Keratinocyte (primary cell): ENCODE data around the gene DSTN. TPM values are rescaled to one million over a fixed set of nuclear protein-coding genes. Genes with fewer than 3 reads are reported as not detected.

Experiments
- DNase-seq: peaks from one replicate; pipeline ENCODE4 v3.0.0-alpha.2; 2011; ENCODE audit warnings: low read depth, missing footprints, low spot score
- FAIRE-seq: peaks from 2 replicates; lab custom pipeline; 2011; peaks lifted over from hg19 to GRCh38; lab: Jason Lieb, UNC
- H2AFZ ChIP-seq: 2 replicates; pipeline ENCODE4 v1.6.0; 2012; ENCODE audit warnings: low read length, control low read depth, inconsistent platforms; ENCODE audit not compliant: control insufficient read depth
- H3K27ac ChIP-seq: 2 replicates; pipeline ENCODE4 v1.5.1; 2011; ENCODE audit warnings: low read length; ENCODE audit not compliant: control insufficient read depth, insufficient read depth
- H3K27me3 ChIP-seq: 3 replicates; pipeline ENCODE4 v1.6.0; 2011; ENCODE audit warnings: low read length; ENCODE audit not compliant: control insufficient read depth, insufficient read depth; ENCODE audit errors: extremely low read depth
- H3K36me3 ChIP-seq, 2 experiments: 2 replicates in 1 of 2; 3 replicates in 1 of 2; pipeline ENCODE4 v1.5.1; 2011; ENCODE audit warnings: low read length in 2 of 2, mild to moderate bottlenecking in 1 of 2; ENCODE audit not compliant: control insufficient read depth in 2 of 2, insufficient read depth in 2 of 2; ENCODE audit errors: extremely low read depth in 1 of 2
- H3K4me1 ChIP-seq: 3 replicates; pipeline ENCODE4 v1.5.1; 2011; ENCODE audit warnings: low read length; ENCODE audit not compliant: control insufficient read depth, insufficient read depth; ENCODE audit errors: extremely low read depth
- H3K4me2 ChIP-seq: 3 replicates; pipeline ENCODE4 v1.6.0; 2011; ENCODE audit warnings: low read depth, low read length; ENCODE audit not compliant: control insufficient read depth, insufficient read depth; ENCODE audit errors: extremely low read depth
- H3K4me3 ChIP-seq, 3 experiments: fragments of 200-600 bp in 1 of 3; sonication (generic) in 1 of 3; 2 replicates in 2 of 3; 3 replicates in 1 of 3; pipeline ENCODE4 v1.5.1; 2011 to 2016; ENCODE audit warnings: low read length in 3 of 3, mild to moderate bottlenecking in 3 of 3, control low read depth in 2 of 3, inconsistent platforms in 1 of 3, low read depth in 1 of 3, mixed read lengths in 1 of 3, mixed run types in 1 of 3, moderate library complexity in 1 of 3; ENCODE audit not compliant: control insufficient read depth in 2 of 3, insufficient read depth in 2 of 3; ENCODE audit errors: extremely low read depth in 1 of 3
- H3K79me2 ChIP-seq: 2 replicates; pipeline ENCODE4 v1.6.0; 2012; ENCODE audit warnings: low read length; ENCODE audit not compliant: control insufficient read depth, insufficient read depth
- H3K9ac ChIP-seq: 3 replicates; pipeline ENCODE4 v1.6.0; 2011; ENCODE audit warnings: low read length; ENCODE audit not compliant: control insufficient read depth, insufficient read depth; ENCODE audit errors: extremely low read depth
- H3K9me1 ChIP-seq: 3 replicates; pipeline ENCODE4 v1.6.0; 2011; ENCODE audit warnings: low read length; ENCODE audit not compliant: control insufficient read depth, insufficient read depth; ENCODE audit errors: extremely low read depth
- H3K9me3 ChIP-seq: 2 replicates; pipeline ENCODE4 v1.5.1; 2012; ENCODE audit warnings: low read depth, low read length; ENCODE audit not compliant: control insufficient read depth
- H4K20me1 ChIP-seq: 3 replicates; pipeline ENCODE4 v1.6.0; 2011; ENCODE audit warnings: low read length; ENCODE audit not compliant: control insufficient read depth, insufficient read depth; ENCODE audit errors: extremely low read depth
- CTCF ChIP-seq, 3 experiments: IDR thresholded peaks in 1 of 3; conservative IDR thresholded peaks in 1 of 3; optimal IDR thresholded peaks in 1 of 3; 2 replicates in 2 of 3; 3 replicates in 1 of 3; pipeline versions ENCODE3 to v1.5.1; 2011; ENCODE audit warnings: low read length in 3 of 3, mild to moderate bottlenecking in 3 of 3, moderate library complexity in 2 of 3, control low read depth in 1 of 3, inconsistent platforms in 1 of 3; ENCODE audit not compliant: insufficient read depth in 2 of 3; ENCODE audit errors: extremely low read depth in 1 of 3
- EZH2 ChIP-seq: IDR thresholded peaks from one replicate; pipeline ENCODE4 v1.6.1; 2012; ENCODE audit warnings: inconsistent platforms, mild to moderate bottlenecking, low read length, moderate library complexity
- dilution Hi-C: fragments of 300-500 bp; cut with MboI; formaldehyde crosslinking; loops from one replicate; pipeline ENCODE4 v1.7.0; 2020; ENCODE audit warnings: low sequenced_read_pairs; ENCODE audit not compliant: extremely low pct_ligation_motif_present
- polyA plus RNA-seq, 5 experiments: library from polyadenylated mRNA; depleted of rRNA in 3 of 5; stranded (reverse) in 3 of 5; stranded (forward) in 1 of 5; unstranded in 1 of 5; fragments of >200 nt; gene quantifications; 1 replicate in 1 of 5; 2 replicates in 3 of 5; 3 replicates in 1 of 5; pipeline versions ENCODE4 v1.2.1 to v1.2.3, GENCODE V29; 2011 to 2012; ENCODE audit warnings: missing spikeins in 2 of 5, low read depth in 1 of 5, low replicate concordance in 1 of 5

DSTN gene
- polyA plus RNA-seq, 1 donor (not counting 4 experiments of a cell fraction or from before 2014, with no cell fraction given): 288 TPM

GRCh38 chr20:17633221-17633849 lies 63.5 kb downstream of the DSTN start:
- Histone ChIP-seq H3K4me1 (no peaks in the 10 kb centered on the region), H3K9me3 (no peaks in the 10 kb centered on the region), H3K27me3 (no peaks in the 10 kb centered on the region), H3K4me2 (no peak overlapping the region), H3K9ac (no peak overlapping the region), H3K79me2 (no peaks in the 10 kb centered on the region), H2AFZ (no peak overlapping the region), H4K20me1 (no peaks in the 10 kb centered on the region), H3K27ac (no peak overlapping the region), H3K9me1 (no peaks in the 10 kb centered on the region), H3K36me3 (peaks cover 51 to 71% of the 10 kb centered on the region in 2 experiments), H3K4me3 (no peak overlapping the region)
- no peak for FAIRE-seq
- dilution Hi-C loops: no loop called here
- TF ChIP-seq CTCF (optimal IDR thresholded peaks at IDR 0.05 in 1 of 3, IDR thresholded peaks at IDR 0.05 in 1 of 3, conservative IDR thresholded peaks at IDR 0.05 in 1 of 3; ENCODE audit: extremely low read depth in 1 of 3, insufficient read depth in 2 of 3, low read length in 3 of 3) (no peak), EZH2 (no peak)
- DNase-seq: no peak

- H3K79me2 ChIP-seq: no peaks in the 10 kb centered on the region
- no peak overlapping the region for H3K4me3 ChIP-seq
- H3K9me3 ChIP-seq: no peaks in the 10 kb centered on the region
- no peak overlapping the region for H3K9ac ChIP-seq
- H3K27me3 ChIP-seq: no peaks in the 10 kb centered on the region
- no peak overlapping the region for H3K4me2 ChIP-seq
- DNase-seq (no peak), FAIRE-seq (no peak)
- no peaks in the 10 kb centered on the region for H4K20me1 ChIP-seq
- H3K4me1 ChIP-seq: no peaks in the 10 kb centered on the region
- no peak for TF ChIP-seq CTCF (optimal IDR thresholded peaks at IDR 0.05 in 1 of 3, IDR thresholded peaks at IDR 0.05 in 1 of 3, conservative IDR thresholded peaks at IDR 0.05 in 1 of 3; ENCODE audit: extremely low read depth in 1 of 3, insufficient read depth in 2 of 3, low read length in 3 of 3)
- TF ChIP-seq EZH2: no peak
- H3K36me3 ChIP-seq: peaks cover 54 to 72% of the 10 kb centered on the region in 2 experiments
- no peak overlapping the region for H3K27ac ChIP-seq
- no peak overlapping the region for H2AFZ ChIP-seq
- H3K9me1 ChIP-seq: no peaks in the 10 kb centered on the region
- dilution Hi-C loops: no loop called here
Measured at GRCh38 chr20:17633850-17634500, 64.1 kb downstream of the DSTN start.
